Panc1 (cell line): ENCODE measurements around the gene ZHX3. TPM values are rescaled to one million over a fixed set of nuclear protein-coding genes. Genes with fewer than 3 reads are reported as not detected.

ENCODE experiments used
- ATAC-seq: fragments of 200-7000 bp; cut with Tn5 transposase; 2 replicates; pipeline ENCODE4 v1.9.1; 2020; ENCODE audit warnings: mild to moderate bottlenecking, moderate library complexity
- BruUV-seq: library from RNA; stranded (reverse); fragments of 400-500 nt; replicated peaks from 2 replicates; lab custom pipeline; 2021; lab: Mats Ljungman, UMichigan
- CTCF ChIA-PET: fragments of 300-600 bp; sonication (Branson Sonifier 250); formaldehyde crosslinking; loops from one replicate; lab custom pipeline; 2022; ENCODE audit warnings: antibody characterized with exemption; lab: Charles Lee
- POLR2A ChIA-PET: fragments of 300-600 bp; sonication (Branson Sonifier 250); formaldehyde crosslinking; loops from one replicate; lab custom pipeline; 2022; ENCODE audit warnings: antibody characterized with exemption; lab: Charles Lee
- DNase-seq: peaks from one replicate; pipeline ENCODE4 v3.0.0-alpha.2; 2010; ENCODE audit warnings: low read depth, low spot score
- H3K27ac ChIP-seq: 2 replicates; pipeline ENCODE4 v1.5.1; 2011; ENCODE audit warnings: mild to moderate bottlenecking, low read length, inconsistent platforms
- H3K27me3 ChIP-seq: fragments of 200-500 bp; sonication (Bioruptor generic); 2 replicates; pipeline ENCODE4 v1.6.0; 2014; ENCODE audit warnings: low read length, inconsistent platforms; ENCODE audit not compliant: control insufficient read depth, insufficient read depth
- H3K36me3 ChIP-seq: fragments of 200-500 bp; sonication (Bioruptor generic); 2 replicates; pipeline ENCODE4 v1.5.1; 2014; ENCODE audit warnings: inconsistent platforms, mild to moderate bottlenecking, low read length, moderate library complexity; ENCODE audit not compliant: control insufficient read depth, insufficient read depth
- H3K4me1 ChIP-seq: 2 replicates; pipeline ENCODE4 v1.5.1; 2011; ENCODE audit warnings: inconsistent platforms, mild to moderate bottlenecking, low read length, moderate library complexity; ENCODE audit not compliant: control insufficient read depth, insufficient read depth
- H3K4me3 ChIP-seq, 2 experiments: 2 replicates each; pipeline ENCODE4 v1.5.1; 2011 to 2012; ENCODE audit warnings: low read depth in 2 of 2, low read length in 2 of 2, mild to moderate bottlenecking in 2 of 2, inconsistent platforms in 1 of 2, moderate library complexity in 1 of 2
- H3K9me3 ChIP-seq: fragments of 200-500 bp; sonication (Bioruptor generic); 2 replicates; pipeline ENCODE4 v1.5.1; 2014; ENCODE audit warnings: low read depth, mild to moderate bottlenecking, inconsistent platforms, low read length, moderate library complexity; ENCODE audit not compliant: control insufficient read depth, insufficient read depth
- CTCF ChIP-seq: fragments of 450-650 bp; IDR thresholded peaks from 2 replicates; pipeline ENCODE4 v1.5.1; 2017; ENCODE audit warnings: mild to moderate bottlenecking
- POLR2AphosphoS5 ChIP-seq: IDR thresholded peaks from 2 replicates; pipeline ENCODE4 v1.6.1; 2012; ENCODE audit warnings: mild to moderate bottlenecking, low read depth, low read length, moderate library complexity
- REST ChIP-seq, 2 experiments: IDR thresholded peaks; 2 replicates each; pipeline ENCODE4 v1.6.1; 2011 to 2012; ENCODE audit warnings: low read depth in 2 of 2, control low read depth in 1 of 2, low read length in 1 of 2, mild to moderate bottlenecking in 1 of 2, moderate library complexity in 1 of 2; ENCODE audit not compliant: insufficient read depth in 1 of 2
- SIN3A ChIP-seq: IDR thresholded peaks from 2 replicates; pipeline ENCODE4 v1.6.1; 2012; ENCODE audit warnings: low read depth, mild to moderate bottlenecking, low read length, moderate library complexity, borderline replicate concordance; ENCODE audit not compliant: insufficient read depth
- TCF7L2 ChIP-seq: IDR thresholded peaks from 2 replicates; pipeline ENCODE4 v1.6.1; 2011; ENCODE audit warnings: mild to moderate bottlenecking, low read depth, low read length, inconsistent platforms
- in situ Hi-C: cut with HindIII; loops from 2 replicates; pipeline ENCODE4 v1.10.0; 2016; ENCODE audit warnings: low sequenced_read_pairs, low pct_unique_long_range_greater_than_20kb
- intact Hi-C: fragments of 100-400 bp; cut with micrococcal nuclease; formaldehyde crosslinking; loops from one replicate; pipeline ENCODE4 v1.10.0; 2022; ENCODE audit not compliant: unreplicated experiment
- total RNA-seq: library from RNA; stranded (reverse); gene quantifications from one replicate; pipeline ENCODE4 v1.2.1, GENCODE V29; 2021; ENCODE audit not compliant: unreplicated experiment

ZHX3 gene
- total RNA-seq, 1 experiment from 2014 or later, result 19.8 TPM

GRCh38 chr20:41316051-41316450 lies 1.5 kb downstream of the ZHX3 start:
- H3K36me3 ChIP-seq, result no peaks in the 10 kb centered on the region
- TSS peak; percentile 82 for BruUV-seq
- ChIA-PET POLR2A (interaction anchor here (0.7 kb wide), 1 partner anchor 1074 kb away, joined by 6 read pairs; no protein-coding TSS in a partner anchor), CTCF (no interaction called here)
- no peak for DNase-seq
- TF ChIP-seq REST (IDR thresholded peaks at IDR 0.05; ENCODE audit: insufficient read depth in 1 of 2, low read depth in 2 of 2, low read length in 1 of 2) (no peak), CTCF (no peak), SIN3A (no peak), TCF7L2 (no peak), POLR2AphosphoS5 (no peak)
- no peak for ATAC-seq
- intact Hi-C loops, result no loop called here
- H3K4me3 ChIP-seq, result peak overlapping the region; percentile 71 to 89; a peak in 2 of 4 replicates
- H3K27ac ChIP-seq, result peak overlapping the region; percentile 85; the same call in 1 of the 2 replicates
- H3K4me1 ChIP-seq, result peaks cover 11% of the 10 kb centered on the region
- no peaks in the 10 kb centered on the region for H3K27me3 ChIP-seq
- in situ Hi-C loops, result no loop called here
- no peaks in the 10 kb centered on the region for H3K9me3 ChIP-seq

GRCh38 chr20:41314386-41314785 lies 3.1 kb downstream of the ZHX3 start:
- POLR2A ChIA-PET, result no interaction called here

More at GRCh38 chr20:41314386-41314785, 3.1 kb downstream of the ZHX3 start:
- TF ChIP-seq TCF7L2, result no peak
- no peak for TF ChIP-seq REST (IDR thresholded peaks at IDR 0.05; ENCODE audit: insufficient read depth in 1 of 2, low read depth in 2 of 2, low read length in 1 of 2)
- TF ChIP-seq CTCF, result no peak
- TF ChIP-seq POLR2AphosphoS5, result no peak
- TF ChIP-seq SIN3A, result no peak
- intact Hi-C loops, result no loop called here
- DNase-seq (no peak), ATAC-seq (no peak)
- H3K36me3 ChIP-seq, result no peaks in the 10 kb centered on the region
- H3K4me1 ChIP-seq, result peaks cover 11% of the 10 kb centered on the region
- no peaks in the 10 kb centered on the region for H3K27me3 ChIP-seq
- CTCF ChIA-PET, result no interaction called here
- H3K4me3 ChIP-seq, result no peak overlapping the region
- BruUV-seq, result no TSS peak
- no peak overlapping the region for H3K27ac ChIP-seq
- in situ Hi-C loops, result no loop called here
- no peaks in the 10 kb centered on the region for H3K9me3 ChIP-seq
